NOMO-1 treated with dmso at 0.1 percent for 144 hours (cell line): ENCODE results near the gene NCOA1.

Source experiments
- DNase-seq: peaks from one replicate; lab custom pipeline; 2025; ENCODE audit not compliant: unreplicated experiment; lab: John Stamatoyannopoulos, UW

NCOA1 gene

DNA sequence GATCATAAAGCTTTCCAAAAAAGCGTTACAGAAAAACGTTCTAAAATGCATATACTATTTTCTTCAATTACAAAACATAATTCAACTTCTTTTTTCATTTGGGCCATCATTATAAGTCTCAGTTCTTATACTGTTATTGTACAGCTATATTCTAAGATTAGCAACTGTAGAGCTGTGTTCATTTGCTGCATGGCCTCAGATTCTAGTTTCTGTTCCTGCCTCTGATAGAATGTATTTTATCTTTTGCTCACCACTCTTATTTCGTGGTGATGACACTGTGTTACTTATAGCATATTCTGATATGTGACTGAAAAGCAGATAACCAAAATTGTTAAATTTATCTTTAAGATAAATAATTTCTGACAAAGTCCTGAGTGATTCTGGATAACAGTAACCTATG lies 234.9 kb downstream of the NCOA1 start:
- DNase-seq = no peak

- DNase-seq = no peak
These were observed 239.4 kb downstream of the NCOA1 start for GRCh38 chr2:24730481-24730880.

- no peak for DNase-seq
These were observed 240.0 kb downstream of the NCOA1 start for GRCh38 chr2:24731040-24731439.

GRCh38 chr2:24731923-24732322 lies 240.9 kb downstream of the NCOA1 start:
- DNase-seq = no peak

GRCh38 chr2:24734741-24735140 lies 243.7 kb downstream of the NCOA1 start:
- DNase-seq = no peak

DNA sequence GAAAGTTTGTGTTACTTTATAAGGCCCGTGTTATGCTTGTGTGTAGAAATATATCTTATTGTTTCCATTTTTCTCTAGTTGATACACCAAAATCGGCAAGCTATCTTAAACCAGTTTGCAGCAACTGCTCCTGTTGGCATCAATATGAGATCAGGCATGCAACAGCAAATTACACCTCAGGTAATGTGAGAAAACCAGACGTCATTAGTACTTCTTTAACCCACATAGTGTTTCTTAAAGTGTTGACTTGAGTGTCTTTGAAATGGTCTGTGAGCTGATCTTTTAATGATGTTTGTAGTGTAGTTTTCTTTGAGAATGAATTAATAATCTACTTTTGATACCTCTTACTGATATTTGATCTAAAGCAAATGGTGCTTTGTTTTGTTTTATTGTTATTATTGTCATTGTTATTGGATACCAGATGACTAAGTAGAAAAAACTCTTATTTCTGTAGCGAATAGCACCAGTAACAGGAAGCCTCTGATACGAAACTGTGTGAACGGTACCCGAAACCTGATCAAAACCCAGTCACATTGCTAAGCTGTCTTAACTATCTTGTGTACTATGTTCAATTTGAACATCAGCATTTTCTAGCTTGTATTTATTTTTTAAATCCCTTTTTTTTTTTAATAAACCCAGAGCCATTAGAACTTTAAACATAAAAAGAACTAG lies 248.4 kb downstream of the NCOA1 start:
- no peak for DNase-seq

- no peak for DNase-seq
These were observed 249.1 kb downstream of the NCOA1 start for GRCh38 chr2:24740142-24740541.

DNA sequence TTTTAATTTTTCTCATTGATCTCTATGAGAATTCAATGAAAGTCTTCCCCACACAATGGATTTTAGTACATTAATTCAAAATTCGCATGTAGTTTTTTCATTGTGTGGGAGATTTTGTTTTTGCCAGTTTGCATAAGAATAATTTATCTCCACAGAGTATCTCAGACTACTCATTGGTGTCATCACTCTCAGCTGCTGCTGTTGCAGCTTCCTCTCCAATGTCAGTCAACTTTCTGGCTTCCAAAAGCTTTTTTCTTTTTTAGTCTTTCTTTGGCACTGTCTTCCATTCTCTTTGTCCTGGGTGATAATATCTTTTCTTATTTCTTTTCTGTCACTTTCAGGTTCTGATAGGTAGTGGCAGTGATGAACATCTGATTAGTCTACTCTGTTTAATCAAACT lies 251.7 kb downstream of the NCOA1 start:
- no peak for DNase-seq

DNA sequence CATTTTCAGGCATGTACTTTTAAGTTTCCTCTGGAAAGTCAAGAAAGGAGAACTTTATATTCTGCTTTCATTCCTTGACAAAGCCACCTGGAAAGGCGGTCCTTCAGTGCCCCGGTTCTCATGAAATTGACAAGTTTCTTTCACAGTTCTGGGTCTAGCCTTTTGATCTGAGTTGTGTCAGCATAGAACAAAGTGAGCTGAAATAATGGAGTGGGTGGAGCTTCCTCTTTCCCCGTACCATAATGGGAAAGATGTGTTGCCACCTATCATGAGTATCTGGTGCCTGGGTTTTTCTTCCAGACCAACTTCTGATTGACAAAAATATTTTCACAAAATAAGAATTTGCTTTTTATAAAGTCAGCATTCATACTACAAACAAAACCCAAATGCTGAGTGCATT lies 252.9 kb downstream of the NCOA1 start:
- no peak for DNase-seq

GRCh38 chr2:24744356-24744755 lies 253.3 kb downstream of the NCOA1 start:
- no peak for DNase-seq

- DNase-seq = no peak
These were observed 254.8 kb downstream of the NCOA1 start for GRCh38 chr2:24745825-24746224.

DNA sequence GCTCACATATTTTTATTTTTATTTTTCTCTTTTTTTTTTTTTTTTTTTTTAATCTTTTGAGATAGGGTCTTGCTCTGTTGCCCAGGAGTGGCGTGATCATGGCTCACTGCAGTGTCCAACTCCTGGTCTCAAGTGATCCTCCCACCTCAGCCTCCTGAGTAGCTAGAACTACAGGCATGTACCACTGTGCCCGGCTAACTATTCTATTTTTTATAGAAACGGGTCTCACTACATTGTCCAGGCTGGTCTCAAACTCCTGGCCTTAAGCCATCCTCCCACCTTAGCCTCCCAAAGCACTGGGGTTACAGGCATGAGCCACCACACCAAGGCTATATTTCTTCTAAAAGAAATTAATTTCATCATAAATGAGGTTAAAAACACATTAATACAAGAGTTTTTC lies 256.2 kb downstream of the NCOA1 start:
- DNase-seq = no peak

DNA sequence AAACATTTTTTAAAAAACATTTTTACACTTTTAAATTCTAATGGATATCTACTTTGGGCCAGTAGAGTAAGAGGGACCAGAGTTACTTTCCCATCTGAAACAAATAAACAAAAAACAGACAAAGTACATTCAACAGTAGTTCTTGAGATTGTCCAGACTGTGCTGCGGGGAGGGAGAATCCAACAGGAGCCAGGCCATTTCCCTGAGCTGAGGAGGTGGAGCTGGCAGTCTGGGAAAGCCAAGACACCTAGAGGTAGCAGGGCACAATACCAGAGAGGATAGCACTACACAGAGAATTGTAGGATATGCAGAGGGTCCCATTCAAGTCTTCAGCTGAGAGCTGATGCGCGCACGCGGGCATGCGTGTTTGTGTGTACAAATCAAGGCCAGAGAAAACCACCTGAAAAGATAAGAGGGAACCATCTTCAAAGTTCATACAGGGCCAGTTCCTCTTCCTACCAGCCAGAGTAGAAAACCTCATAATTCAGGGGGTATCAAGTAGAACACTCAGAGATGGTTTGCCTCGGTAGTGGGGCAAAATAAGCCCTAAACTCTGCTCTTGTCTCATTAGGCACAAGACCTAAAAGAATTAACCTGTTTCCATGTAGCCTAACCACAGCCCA lies 258.1 kb downstream of the NCOA1 start:
- no peak for DNase-seq

GRCh38 chr2:24754985-24755705 lies 264.1 kb downstream of the NCOA1 start:
- DNase-seq = no peak

GRCh38 chr2:24756789-24757188 lies 265.7 kb downstream of the NCOA1 start:
- DNase-seq = no peak

DNA sequence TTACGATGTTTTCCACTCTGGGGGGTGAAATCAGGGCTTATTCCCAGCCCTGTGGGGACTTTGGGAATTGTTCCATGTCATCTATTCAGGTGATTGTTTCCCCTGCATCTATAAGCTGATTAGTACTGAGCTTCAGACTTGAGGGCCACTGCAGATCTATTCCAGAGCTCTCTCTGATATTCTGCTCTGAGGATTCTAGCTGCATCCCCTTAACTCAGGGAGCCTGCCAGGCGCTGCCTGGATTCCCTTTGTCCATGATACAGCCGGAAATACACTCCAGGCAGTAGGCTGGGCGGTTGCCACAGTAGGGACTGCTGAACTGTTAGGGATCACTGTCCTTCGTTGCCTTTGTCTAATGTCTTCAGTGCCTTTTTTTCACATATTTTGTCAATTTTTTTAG lies 270.8 kb downstream of the NCOA1 start:
- DNase-seq = no peak

DNA sequence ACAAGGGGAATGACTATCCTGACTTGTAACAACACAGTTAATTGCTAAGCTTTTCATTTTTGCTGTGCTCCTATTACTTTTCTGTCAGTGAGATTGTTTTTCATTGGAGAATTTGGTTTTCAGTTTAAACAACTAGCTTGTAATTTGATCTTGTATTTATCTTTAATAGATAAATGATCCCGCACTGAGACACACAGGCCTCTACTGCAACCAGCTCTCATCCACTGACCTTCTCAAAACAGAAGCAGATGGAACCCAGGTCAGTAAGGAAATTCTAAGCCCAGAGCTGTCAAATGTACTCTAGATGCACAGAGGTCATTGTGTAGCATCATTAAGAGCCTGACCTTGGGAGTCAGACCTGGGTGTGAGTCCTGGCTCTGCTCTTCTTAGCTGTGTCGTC lies 271.5 kb downstream of the NCOA1 start:
- no peak for DNase-seq

DNA sequence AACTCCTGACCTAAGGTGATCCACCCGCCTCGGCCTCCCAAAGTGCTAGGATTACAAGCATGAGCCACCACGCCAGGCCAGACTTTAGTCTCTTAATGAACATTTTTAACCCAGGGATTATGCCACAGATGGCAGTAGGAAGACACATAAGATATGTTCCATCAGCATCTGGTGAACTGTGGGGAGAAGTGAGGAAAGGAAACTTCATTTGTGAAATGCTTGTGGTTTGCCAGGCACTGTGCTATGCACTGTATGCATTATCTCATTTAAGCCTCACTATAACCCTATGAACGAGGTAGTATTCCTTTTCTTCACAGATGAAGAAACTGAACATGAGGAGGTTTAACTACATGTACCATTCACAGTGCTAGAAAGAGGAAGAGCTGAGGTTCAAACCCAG lies 272.8 kb downstream of the NCOA1 start:
- DNase-seq = no peak

DNA sequence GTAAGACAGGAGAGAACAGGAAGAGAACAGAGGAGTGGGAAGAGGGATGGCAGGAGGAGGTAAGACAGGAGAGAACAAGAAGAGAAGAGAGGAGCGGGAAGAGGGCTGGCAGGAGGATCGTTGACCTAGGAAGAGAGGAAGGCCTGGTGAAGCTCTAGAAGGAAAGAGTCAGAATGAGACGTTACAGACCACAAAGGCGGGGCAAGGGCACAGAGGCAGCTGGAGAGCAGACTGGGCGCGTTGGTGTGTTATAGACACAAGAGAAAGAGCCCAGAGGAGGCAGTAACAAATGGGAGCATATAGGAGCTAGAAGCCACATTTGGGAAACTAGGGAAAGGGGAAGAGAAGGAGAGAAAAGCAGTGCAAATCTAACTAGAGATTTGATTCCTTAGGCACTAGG lies 275.6 kb downstream of the NCOA1 start:
- DNase-seq = no peak

DNA sequence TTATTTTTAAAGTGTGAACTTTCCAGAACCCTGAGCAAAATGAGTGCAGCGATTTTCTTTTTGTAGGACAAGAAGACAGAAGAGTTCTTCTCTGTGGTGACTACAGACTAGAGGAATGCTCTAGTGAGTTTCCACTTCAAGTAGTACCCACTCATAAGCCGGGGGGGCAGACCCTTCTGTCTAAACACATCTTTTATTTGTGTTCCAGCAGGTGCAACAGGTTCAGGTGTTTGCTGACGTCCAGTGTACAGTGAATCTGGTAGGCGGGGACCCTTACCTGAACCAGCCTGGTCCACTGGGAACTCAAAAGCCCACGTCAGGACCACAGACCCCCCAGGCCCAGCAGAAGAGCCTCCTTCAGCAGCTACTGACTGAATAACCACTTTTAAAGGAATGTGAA lies 277.0 kb downstream of the NCOA1 start:
- no peak for DNase-seq

DNA sequence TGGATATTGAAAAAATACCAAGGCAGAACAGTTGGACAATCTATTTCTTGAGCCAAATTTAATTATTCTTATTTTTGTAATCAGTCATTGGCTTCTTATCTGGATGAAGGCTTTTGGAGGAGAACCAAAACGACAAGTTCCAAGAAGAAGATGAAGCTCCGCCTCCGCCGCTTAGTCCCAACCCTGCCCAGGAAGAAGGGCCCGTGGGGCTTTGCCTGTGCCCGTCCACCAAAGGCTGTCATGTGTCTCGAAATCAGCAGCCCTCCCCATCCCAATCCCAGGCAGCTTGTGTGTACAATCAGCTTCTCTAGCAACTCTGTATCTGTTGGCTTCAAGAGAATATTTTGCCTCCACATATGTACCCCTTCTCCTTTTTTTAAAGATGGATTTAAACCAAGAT lies 277.5 kb downstream of the NCOA1 start:
- no peak for DNase-seq

GRCh38 chr2:24771061-24771460 lies 280.0 kb downstream of the NCOA1 start:
- no peak for DNase-seq
